GM21447 (cell line): Measurements from ENCODE around the gene TAPT1.

ENCODE experiments used
- ATAC-seq: cut with Tn5 transposase; IDR thresholded peaks from one replicate; pipeline ENCODE4 v1.9.1; 2021; ENCODE audit not compliant: unreplicated experiment

The TAPT1 gene

GRCh38 chr4:16250661-16251365, 24.5 kb upstream of the TAPT1 start:
- ATAC-seq: no peak

DNA sequence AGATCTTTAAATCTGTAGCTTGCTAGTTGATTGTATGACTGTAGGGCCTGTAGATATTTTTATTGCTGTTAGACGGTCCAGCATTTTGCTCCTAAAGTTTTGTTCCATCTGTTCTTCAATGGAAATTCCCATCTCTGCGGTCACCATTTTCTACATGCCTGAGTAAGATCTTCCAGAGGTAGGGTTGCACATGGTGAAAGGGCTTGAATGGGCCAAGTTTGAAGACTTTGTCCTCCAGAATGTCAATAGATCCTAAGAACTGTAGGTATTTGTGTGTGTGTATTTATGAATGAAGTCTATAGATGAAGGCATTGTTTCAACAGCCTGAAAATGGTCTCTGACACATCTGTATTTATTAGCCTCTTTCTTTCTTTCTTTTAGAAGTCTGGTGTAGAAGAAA, 22.3 kb upstream of the TAPT1 start:
- ATAC-seq: no peak

DNA sequence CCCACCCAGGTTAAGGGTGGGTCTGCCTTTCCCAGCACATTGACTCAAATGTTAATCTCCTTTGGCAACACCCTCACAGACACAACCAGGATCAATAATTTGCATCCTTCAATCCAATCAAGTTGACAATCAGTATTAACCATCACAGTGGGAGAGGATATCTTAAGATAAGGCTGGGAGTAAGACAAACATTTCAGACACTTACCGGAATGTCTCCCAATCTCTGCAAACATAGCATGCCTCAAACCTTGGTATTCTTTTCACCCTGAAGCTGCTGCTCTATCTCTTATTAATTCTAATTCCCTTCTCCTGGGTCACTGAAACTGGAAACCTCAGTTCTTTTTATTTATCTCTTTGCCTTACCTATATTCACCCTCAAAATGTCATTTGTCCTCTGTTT, 19.0 kb upstream of the TAPT1 start:
- ATAC-seq: no peak

DNA sequence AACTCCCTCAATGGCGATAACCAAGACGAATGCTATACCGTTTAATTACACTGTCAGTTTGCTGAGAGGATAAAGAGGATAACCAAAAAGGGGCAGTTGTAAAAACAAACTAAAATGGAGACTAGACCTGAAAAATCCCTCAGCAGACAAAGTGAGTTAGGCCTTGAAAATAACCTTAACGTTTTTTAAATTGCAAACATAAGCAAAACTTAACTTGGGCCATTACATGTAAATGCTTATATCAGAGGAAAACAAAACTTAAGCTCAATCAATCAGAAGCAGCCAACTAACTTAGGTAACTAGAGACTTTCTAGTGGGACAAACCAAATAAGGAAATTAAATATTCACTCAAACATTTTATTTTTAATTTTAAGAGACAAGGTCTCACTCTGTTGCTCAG, 17.0 kb upstream of the TAPT1 start:
- ATAC-seq: no peak

DNA sequence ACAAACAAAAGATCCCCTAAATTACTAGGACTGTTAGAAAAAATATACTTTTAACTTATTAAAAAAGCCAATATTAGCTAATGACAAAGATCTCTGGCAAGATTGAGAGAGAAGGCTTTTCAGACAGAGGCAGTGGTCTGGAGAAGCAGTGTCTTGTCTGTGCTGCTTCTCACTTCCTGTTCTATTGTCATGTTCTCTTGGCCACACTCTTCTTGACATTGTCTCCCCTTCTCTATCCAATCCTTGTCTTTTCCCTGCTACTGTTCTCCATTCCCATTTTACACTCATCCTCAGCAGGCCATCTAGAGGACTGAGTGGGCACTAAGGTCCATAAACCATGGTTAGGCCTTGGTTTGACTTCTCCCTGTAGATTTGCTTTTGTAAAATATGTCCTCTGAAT, 14.0 kb upstream of the TAPT1 start:
- ATAC-seq: no peak

DNA sequence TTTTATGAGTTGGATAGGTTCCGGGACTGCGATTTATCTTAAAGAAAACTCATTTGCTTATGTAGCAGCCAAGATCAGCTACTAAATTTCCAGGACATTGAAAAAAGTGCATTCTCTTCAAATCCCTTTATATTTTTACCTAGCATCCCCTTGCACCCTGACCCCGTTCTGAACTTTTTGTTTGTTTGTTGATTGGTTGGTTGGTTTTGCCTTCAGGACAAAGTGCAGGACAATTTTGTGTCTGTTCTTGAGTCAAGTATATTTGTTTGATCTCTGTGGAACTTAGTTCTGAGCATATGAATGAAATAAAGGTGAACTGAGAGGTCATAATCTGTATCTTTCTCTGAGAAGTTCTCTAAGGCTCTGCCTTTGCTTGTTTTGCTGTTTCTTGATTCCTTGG, 12.8 kb upstream of the TAPT1 start:
- no peak for ATAC-seq

DNA sequence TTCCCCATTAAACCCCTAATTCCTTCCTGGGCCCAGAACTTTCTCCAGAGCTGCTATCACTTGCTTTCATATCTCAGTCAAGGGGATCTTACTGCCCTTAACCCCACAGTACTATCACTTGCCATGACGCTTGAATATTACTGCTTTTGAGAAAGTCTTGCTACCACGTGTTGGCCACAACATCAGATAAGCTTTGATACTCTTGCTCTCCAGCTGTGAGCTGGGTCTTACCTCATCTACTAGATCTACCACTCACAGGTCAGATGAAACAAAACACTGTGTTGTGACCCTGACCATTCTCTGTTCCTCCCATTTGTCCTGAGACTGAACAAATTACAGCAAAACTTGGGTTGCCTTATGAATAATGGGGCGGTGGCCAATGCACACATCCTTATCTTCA, 12.1 kb upstream of the TAPT1 start:
- ATAC-seq: no peak

GRCh38 chr4:16237715-16238114, 11.4 kb upstream of the TAPT1 start:
- no peak for ATAC-seq

DNA sequence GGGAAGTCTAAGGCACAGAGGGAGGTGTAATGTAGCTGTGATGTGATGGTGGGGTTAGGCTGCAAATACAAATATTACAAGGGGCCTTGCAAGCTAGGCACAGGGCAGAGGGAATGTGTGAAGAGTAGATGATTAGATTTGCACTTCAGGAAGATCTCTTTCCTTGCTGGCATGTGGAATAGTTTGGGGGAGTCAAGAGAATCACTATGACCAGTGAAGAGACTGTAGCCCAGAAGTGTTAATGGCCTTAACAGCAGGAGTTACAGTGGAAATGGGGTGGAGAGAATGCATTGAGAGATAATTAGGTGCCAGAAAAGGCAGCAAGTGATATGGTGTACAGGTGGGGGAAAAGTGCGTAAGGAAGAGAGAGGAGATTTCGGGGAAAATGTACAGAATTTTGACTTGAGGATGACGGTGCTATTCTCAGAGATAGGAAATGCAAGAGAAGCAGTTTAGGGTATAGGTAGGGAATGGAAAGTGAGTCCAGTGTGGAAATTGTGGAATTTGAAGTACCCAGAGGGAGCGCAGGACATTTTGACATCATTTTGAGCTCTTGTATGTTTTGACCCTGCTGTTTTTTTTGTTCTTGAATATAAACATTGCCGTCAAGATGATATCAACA, 10.2 kb upstream of the TAPT1 start:
- no peak for ATAC-seq

DNA sequence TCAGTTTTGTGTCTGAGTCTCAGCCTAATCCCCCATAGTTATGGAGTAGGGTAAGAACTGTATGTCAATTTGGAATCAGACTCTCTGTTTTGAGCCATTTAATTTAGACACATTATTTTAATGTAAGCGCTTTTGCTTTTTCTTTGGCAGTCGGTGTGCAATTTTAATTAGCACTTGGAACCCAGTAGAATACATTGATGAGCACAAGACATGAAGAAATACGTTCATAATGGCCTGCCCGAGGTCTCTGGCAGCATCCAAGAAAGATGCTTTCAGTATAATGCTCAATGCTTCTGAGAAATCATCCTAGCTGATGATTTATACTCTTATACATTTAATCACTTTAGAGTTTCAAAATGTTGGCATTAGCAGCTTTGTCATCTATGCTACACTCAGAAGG, 8.9 kb upstream of the TAPT1 start:
- no peak for ATAC-seq

- ATAC-seq: no peak
Observed at GRCh38 chr4:16233569-16234177, 7.4 kb upstream of the TAPT1 start.

DNA sequence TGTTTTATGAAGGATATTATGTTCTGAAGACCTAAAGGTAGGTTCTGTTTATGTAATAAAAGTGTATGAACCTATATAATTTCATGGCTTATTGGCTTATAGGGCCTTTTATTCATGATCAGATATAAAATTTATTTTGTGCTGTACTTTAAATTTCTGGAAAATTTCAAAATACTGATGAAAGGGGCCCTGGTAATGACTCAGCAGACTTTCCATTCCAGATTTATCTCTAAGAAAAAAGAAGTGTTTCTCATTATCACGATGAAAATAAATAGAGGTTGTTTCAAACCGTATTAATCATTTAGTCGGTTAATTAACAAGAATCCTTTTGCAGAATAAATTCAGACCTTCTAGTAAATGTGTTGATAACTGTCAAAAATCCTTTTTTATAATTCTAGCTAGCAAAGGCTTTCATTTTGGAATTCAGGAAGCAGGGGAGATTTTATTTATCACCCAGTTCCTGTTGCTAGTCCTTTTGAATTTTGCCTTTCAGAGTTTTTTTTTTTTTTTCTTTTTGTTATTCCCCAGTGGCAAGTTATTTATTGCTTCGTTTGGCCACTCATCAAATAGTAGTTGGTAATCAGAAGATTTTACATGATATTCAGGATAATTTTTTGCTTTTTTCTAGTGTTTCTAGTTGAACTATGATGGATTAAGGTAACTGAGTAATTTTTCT, 5.4 kb upstream of the TAPT1 start:
- ATAC-seq: no peak

DNA sequence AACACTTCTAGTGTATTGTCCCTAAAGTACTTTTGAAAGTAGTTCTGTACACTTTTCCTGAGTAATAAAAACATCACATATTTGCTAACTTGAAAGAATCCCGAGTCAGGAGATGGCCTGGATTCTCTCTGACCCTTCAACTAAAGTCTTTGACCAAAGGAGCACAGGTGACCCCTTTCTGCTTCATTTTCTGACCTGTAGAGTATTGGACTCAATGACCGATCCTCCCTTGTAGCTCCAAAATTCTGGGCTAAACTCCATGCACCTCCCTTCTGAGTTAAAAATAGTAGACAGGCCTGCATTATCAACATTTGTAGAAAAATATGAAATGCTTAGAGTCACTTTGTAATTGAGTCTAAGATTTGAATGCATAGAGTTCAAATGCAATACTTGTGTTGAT, 4.0 kb upstream of the TAPT1 start:
- no peak for ATAC-seq

DNA sequence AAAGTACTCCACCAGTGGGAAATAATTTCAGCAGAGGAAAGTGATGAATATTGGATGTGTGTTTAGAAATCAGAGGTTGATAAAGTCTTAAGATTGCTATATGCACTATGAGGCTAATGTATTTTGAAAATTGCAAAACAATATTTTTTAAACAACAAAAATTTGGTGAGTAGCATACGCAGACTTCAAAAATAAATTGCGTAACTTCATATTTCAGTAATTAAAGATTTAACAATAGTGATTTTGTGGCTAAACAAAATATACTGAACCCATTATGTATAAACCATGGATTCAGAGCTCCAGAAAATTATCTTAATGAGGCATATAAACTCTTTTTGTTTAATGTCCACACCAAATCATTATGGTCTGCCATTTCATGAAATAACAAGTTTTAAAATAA, 3.3 kb upstream of the TAPT1 start:
- ATAC-seq: no peak

DNA sequence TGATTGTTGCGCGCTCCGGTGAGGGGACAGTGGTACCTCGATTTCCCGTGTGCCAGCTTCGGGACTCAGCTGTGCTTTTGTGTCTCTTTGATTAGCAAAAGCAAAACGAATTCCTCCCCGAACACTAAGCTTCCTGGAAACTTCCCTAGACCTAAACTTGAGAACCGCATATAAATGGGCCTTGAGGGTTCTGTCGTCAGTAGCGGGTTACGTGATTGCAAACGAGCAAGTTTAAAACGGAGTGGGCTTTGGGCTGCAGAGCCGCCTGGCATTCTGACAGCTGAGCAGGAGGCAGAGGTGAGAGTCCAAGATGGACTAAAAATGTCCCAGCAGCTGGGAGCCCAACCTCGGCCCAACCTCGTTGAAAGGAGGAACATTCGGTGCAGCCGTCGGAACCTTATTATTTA, 1.2 kb upstream of the TAPT1 start:
- peak; percentile 8 for ATAC-seq

DNA sequence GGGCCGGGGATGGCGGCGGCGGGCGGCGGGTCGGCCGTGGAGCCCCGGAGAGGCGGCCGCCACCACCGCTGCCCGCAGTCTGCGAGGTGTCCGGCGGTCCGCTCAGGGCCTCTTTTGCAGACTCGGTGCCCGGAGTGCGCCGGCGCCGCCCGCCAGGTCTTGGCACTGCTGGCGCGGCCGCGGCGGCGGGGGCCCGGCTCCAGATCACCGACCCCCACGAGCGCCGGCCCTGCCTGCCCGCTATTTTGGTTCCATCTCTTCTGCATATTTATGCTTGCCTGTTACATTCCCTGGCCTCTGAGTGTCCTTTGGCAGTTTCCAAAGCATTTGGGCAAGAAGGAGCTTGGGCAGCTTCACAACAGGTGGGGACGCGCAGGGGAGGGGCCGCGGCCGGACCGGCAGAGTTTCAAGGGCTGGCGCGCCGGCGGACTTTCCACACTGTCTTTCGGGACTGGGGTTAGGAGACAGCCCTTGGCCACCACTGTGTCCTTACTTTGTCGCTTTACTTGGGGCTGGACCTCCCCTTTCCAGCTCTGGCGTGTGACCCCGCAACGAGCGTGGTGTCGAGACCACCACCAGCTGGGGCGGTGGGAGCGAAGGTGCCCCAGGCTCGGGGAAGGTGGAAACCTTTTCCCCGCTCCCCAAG, 668 bp upstream of the TAPT1 start:
- ATAC-seq: peak; percentile 43

DNA sequence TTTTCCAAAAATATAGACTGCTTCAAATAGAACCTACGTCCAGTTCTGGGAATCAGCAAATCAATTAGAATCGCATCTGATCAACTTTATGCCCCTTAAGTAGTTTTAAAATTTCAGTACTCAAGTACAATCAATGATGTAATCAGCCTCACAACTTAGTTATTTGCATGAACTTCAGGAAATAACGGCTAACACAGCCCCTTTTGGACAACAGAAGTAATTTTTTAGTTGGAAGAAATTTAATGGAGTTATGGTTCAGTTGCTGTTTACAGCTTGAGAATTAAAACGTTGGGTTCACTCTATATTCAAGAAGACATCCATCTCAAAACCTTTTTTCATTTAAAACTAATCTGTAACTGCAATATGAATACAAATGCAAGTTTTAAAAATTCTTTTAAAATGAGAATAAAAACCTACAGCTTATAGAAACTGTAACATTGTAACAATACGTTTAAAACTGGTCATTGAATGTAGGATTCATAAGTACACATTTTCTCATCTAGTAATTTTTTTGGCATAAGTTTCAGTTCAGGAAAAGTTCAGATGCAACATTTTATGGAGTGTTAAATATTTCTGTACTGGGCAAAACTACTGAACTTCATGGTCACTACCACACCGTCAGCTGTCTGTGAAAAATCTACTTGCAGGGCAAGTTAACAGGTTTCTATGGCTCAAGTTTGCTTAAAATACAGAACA, 956 bp downstream of the TAPT1 start:
- ATAC-seq: no peak

DNA sequence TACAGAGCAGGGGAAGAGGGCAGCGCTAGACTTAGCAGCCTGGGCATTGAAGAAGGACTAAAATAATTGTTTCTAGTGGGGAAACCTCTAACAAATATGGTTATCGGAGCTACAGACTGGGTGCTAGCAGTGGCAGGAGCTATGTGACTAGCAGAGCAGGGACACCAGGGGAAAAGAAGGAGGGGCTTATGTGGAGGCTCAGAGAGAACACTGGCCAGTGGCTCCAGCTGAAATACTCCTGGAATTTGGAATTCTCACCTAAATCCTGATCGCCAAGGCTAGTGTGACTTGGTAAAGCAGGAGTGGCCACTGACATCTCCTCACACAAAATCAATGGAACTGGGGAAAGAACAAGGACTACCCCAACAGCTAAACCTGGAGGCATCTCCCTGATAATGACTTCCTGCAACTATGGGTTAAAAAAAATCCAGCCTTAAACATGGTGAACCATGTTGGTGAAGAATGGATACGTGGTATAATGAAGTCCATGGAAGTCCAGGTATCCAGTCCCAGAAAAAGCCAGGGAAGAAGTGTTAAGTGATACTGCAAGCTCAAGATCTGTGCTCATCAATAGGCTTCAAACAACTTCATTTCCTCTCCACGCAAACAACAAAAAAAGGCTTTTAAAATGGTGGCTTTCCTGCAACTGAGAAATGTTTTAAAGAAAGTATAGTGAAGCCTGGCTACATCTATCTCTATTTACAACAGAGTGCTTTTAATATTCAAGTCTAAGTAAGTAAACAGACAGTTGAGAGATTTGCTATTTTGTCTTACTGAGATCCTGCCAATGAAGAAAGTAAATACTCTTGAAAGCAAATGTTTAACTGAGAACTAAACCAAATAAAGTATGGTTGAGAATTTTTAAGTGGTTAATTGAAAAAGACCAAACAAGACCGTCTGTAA, 1.8 kb downstream of the TAPT1 start:
- ATAC-seq: no peak

GRCh38 chr4:16222957-16223527, 3.2 kb downstream of the TAPT1 start:
- ATAC-seq: no peak

DNA sequence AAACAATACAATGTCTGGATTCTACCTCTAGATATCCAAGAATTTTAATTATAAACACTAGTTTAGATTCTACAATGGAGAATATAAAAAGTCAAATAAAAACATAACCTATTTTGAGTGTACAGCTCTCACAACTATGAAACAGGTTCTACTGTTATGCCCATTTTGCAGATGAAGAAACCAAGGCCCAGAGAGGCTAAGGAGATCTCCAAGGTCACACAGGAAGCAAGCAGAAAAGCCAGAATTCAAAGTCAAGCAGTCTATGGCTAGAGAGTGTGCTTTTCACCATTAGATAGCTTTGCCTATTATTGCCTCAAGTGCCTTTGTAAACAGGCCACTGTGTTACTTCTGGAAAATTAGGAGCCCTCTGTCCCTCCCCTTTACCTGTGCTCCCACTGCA, 7.3 kb downstream of the TAPT1 start:
- ATAC-seq: no peak
